T-helper 2 cell treated with Interferon-gamma antibody and Interleukin-4, amounts not matched to agents 100 ng/mL and 5 ng/mL, for 36 hours (primary cell): ENCODE measurements around the gene MSANTD1. TPM values are rescaled to one million over a fixed set of nuclear protein-coding genes. Genes with fewer than 3 reads are reported as not detected.

Experiments
- intact Hi-C: fragments of 100-400 bp; cut with micrococcal nuclease; formaldehyde crosslinking; loops from one replicate; pipeline ENCODE4 v1.15.1; 2023
- total RNA-seq: library from RNA; stranded (reverse); gene quantifications from 2 replicates; pipeline ENCODE4 v1.2.3, GENCODE V29; 2022

MSANTD1 gene
- total RNA-seq, 1 donor from 2014 or later, result 1.1 TPM

- intact Hi-C loops, result no loop called here
Observed at GRCh38 chr4:3232871-3233271, 16.1 kb upstream of the MSANTD1 start.

GRCh38 chr4:3233391-3234071, 15.4 kb upstream of the MSANTD1 start:
- intact Hi-C loops, result no loop called here

GRCh38 chr4:3234171-3235029, 14.6 kb upstream of the MSANTD1 start:
- intact Hi-C loops, result no loop called here

GRCh38 chr4:3235030-3235345, 14.0 kb upstream of the MSANTD1 start:
- intact Hi-C loops, result no loop called here

- intact Hi-C loops, result no loop called here
Observed at GRCh38 chr4:3235581-3235980, 13.4 kb upstream of the MSANTD1 start.

- intact Hi-C loops, result no loop called here
Observed at GRCh38 chr4:3236326-3236878, 12.6 kb upstream of the MSANTD1 start.

GRCh38 chr4:3237266-3237665, 11.7 kb upstream of the MSANTD1 start:
- intact Hi-C loops, result no loop called here

- intact Hi-C loops, result no loop called here
Observed at GRCh38 chr4:3237712-3238560, 11.0 kb upstream of the MSANTD1 start.

- intact Hi-C loops, result no loop called here
Observed at GRCh38 chr4:3238721-3239120, 10.2 kb upstream of the MSANTD1 start.

- intact Hi-C loops, result no loop called here
Observed at GRCh38 chr4:3239303-3239702, 9.7 kb upstream of the MSANTD1 start.

GRCh38 chr4:3239998-3240920, 8.7 kb upstream of the MSANTD1 start:
- intact Hi-C loops, result loop anchor here (5.0 kb wide), 1 partner anchor 43 kb away; no protein-coding TSS in a partner anchor

- intact Hi-C loops, result loop anchor here (5.0 kb wide), 1 partner anchor 44 kb away; no protein-coding TSS in a partner anchor
Observed at GRCh38 chr4:3240936-3241522, 7.9 kb upstream of the MSANTD1 start.

GRCh38 chr4:3241898-3242524, 6.9 kb upstream of the MSANTD1 start:
- intact Hi-C loops, result loop anchor here (5.0 kb wide), 1 partner anchor 45 kb away; no protein-coding TSS in a partner anchor

GRCh38 chr4:3243136-3243780, 5.7 kb upstream of the MSANTD1 start:
- intact Hi-C loops, result loop anchor here (5.0 kb wide), 1 partner anchor 46 kb away; no protein-coding TSS in a partner anchor

GRCh38 chr4:3244002-3244401, 5.0 kb upstream of the MSANTD1 start:
- intact Hi-C loops, result loop anchor here (5.0 kb wide), 1 partner anchor 47 kb away; no protein-coding TSS in a partner anchor

- intact Hi-C loops, result loop anchor here (5.0 kb wide), 1 partner anchor 47 kb away; no protein-coding TSS in a partner anchor
Observed at GRCh38 chr4:3244747-3245146, 4.2 kb upstream of the MSANTD1 start.

- intact Hi-C loops, result no loop called here
Observed at GRCh38 chr4:3245676-3246075, 3.3 kb upstream of the MSANTD1 start.
